Peyer's patch (tissue), 4 donors: ENCODE results near the gene BRMS1.

Source experiments
- POLR2A ChIP-seq, 2 donors: fragments of 450-650 bp; IDR thresholded peaks; one replicate each; pipeline ENCODE4 v1.5.1; 2017; ENCODE audit warnings: antibody characterized with exemption in 2 of 2, mild to moderate bottlenecking in 2 of 2, moderate library complexity in 2 of 2
- TF ChIP-seq, protein P1 (sequence below), 6 experiments: fragments of 450-650 bp in 4 of 6; fragments of 200-600 bp in 2 of 6; sonication (generic) in 1 of 6; IDR thresholded peaks; one replicate each; pipeline ENCODE4 v1.5.1; 2017 to 2019; ENCODE audit warnings: antibody characterized with exemption in 6 of 6, mild to moderate bottlenecking in 3 of 6, moderate library complexity in 1 of 6

DNA sequence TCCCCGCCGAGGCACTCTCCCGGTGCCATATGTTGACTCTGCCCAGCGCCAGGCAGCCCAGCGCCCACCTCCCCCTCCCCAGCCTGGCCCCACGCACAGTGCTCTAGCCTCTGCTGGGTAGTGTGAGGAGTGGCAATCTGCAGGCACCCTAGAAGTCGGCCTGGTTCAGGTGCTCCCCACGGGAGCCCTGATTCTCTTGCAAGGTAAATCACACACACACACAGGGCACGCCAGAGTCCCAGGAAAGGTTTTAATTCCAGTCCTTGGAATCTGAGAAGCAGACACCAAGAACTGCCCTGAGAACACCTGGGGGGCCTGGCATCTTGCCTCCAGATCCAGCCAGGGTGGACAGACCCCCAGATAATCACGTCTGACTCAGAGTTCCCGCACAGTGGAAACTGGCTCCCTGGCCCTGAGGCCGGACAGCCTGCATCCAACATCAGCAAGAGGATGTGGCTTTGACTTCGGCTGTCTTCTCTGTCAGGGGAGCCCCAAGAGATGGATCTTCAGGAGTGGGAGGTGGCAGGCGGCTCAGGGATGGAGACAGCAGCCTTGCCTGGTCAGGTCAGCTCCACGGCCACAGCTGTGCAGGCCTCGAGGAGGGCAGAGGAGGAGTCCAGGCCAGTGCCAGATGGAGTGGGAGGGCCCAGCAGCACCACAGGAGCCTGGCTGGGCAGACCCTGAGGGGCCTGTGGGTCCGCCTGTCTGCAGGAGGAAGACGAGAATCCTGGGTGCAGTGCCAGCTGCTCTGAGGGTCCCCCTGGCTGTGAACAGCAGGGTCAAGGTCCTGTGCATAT is 7.6 kb downstream of the BRMS1 start:
- TF ChIP-seq, protein P1, sequence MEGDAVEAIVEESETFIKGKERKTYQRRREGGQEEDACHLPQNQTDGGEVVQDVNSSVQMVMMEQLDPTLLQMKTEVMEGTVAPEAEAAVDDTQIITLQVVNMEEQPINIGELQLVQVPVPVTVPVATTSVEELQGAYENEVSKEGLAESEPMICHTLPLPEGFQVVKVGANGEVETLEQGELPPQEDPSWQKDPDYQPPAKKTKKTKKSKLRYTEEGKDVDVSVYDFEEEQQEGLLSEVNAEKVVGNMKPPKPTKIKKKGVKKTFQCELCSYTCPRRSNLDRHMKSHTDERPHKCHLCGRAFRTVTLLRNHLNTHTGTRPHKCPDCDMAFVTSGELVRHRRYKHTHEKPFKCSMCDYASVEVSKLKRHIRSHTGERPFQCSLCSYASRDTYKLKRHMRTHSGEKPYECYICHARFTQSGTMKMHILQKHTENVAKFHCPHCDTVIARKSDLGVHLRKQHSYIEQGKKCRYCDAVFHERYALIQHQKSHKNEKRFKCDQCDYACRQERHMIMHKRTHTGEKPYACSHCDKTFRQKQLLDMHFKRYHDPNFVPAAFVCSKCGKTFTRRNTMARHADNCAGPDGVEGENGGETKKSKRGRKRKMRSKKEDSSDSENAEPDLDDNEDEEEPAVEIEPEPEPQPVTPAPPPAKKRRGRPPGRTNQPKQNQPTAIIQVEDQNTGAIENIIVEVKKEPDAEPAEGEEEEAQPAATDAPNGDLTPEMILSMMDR (IDR thresholded peaks at IDR 0.05): no peak
- TF ChIP-seq POLR2A (IDR thresholded peaks at IDR 0.05): no peak
